ENCODE data around the gene ZNF124. TPM values are rescaled to one million over a fixed set of nuclear protein-coding genes. Genes with fewer than 3 reads are reported as not detected.

Gene ZNF124
- total RNA-seq, 2 experiments from 2014 or later, result 29.1 to 32.4 TPM

DNA sequence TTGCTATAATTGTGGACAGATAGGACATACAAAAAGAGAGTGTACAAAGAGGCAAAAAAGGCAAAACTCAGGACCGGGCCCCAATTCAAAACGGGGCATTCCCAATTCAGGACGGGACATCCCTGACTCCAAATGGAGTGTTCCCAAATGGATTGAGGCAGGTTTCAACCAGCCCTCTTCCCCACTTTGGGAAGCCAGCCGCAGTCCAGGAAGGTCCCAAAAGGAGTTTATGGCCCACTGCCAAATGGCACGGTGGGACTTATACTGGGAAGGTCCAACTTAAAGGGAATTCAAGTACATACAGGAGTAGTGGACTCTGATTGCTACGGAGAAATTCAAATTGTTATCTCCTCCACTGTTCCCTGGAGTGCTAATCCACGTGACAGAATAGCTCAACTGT is 64.1 kb downstream of the ZNF124 start:
- H3K4me3 Mint-ChIP-seq, result no peak overlapping the region
- H3K36me3 Mint-ChIP-seq (ENCODE audit: low read depth), result peaks cover 18% of the 10 kb centered on the region
- DNase-seq, result no peak
- H3K4me1 Mint-ChIP-seq (ENCODE audit: low read depth), result peaks cover 20% of the 10 kb centered on the region
- no peak overlapping the region for H3K27ac Mint-ChIP-seq
- POLR2A ChIA-PET, result no interaction called here
- peaks cover 29% of the 10 kb centered on the region for H3K27me3 Mint-ChIP-seq (ENCODE audit: low read depth)
- CTCF ChIA-PET, result no interaction called here
- no peak for ATAC-seq
- peaks cover 15% of the 10 kb centered on the region for H3K9me3 Mint-ChIP-seq (ENCODE audit: insufficient read depth)

DNA sequence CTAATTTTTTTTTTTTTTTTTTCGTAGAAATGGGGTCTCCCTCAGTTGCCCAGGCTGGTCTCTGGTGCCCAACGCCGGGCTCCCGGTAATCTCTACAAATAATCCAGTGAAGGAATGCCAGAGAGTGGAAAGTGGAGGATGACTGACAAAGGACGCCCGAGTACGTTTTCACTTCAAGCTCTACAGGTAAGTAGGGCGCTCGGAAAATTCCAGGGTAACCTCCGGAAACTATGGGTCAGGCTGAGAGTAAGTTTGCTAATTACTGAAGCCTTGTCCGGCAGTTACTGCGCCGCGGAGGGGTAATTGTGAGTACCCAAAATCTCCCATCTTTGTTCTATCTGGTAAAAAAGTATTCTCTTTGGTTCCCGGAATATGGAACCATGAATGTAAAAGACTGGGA is 65.9 kb downstream of the ZNF124 start:
- ATAC-seq, result no peak
- POLR2A ChIA-PET, result no interaction called here
- Mint-ChIP-seq H3K4me3 (no peak overlapping the region), H3K27me3 (ENCODE audit: low read depth) (peaks cover 23% of the 10 kb centered on the region), H3K36me3 (ENCODE audit: low read depth) (peaks cover 34% of the 10 kb centered on the region), H3K9me3 (ENCODE audit: insufficient read depth) (peaks cover 27% of the 10 kb centered on the region), H3K4me1 (ENCODE audit: low read depth) (peaks cover 26% of the 10 kb centered on the region), H3K27ac (no peak overlapping the region)
- CTCF ChIA-PET, result no interaction called here
- no peak for DNase-seq

Small RNA genes within 50 kb of the gene (microRNA-seq; reads per million reads assigned to microRNA genes)
- not detected for gene MIR3916

Other genes starting within 250 kb of the ZNF124 start
- gene AHCTF1, start 240.1 kb downstream of the ZNF124 start, total RNA-seq, result 10 to 100 TPM; 30.4 to 33.4 TPM
- gene ZNF695, start 164.0 kb downstream of the ZNF124 start, total RNA-seq, result 1 to 10 TPM in 1 of 2 experiments, under 1 TPM in 1; 0.66 to 1.0 TPM
- under 1 TPM; 0.34 to 0.84 TPM for gene ZNF670, start 93.2 kb downstream of the ZNF124 start, total RNA-seq
- 10 to 100 TPM in 1 of 2 experiments, 1 to 10 TPM in 1; 9.5 to 10.3 TPM for gene ZNF669, start 67.7 kb downstream of the ZNF124 start, total RNA-seq
- gene VN1R5, start 84.1 kb upstream of the ZNF124 start, total RNA-seq, result not detected
- 10 to 100 TPM; 20.5 to 22.0 TPM for gene ZNF496, start 159.8 kb upstream of the ZNF124 start, total RNA-seq
- gene NLRP3, start 244.2 kb upstream of the ZNF124 start, total RNA-seq, result 1 to 10 TPM; 4.5 to 4.7 TPM

All from activated CD8-positive, alpha-beta T cell treated with anti-CD3 and anti-CD28 coated beads, Interleukin-2, amount 10 ng/mL, durations not matched to agents 7 days and 5 days (primary cell).